H1 (cell line): ENCODE data around the gene SPINK14. TPM values are rescaled to one million over a fixed set of nuclear protein-coding genes. Genes with fewer than 3 reads are reported as not detected.

Experiments used
- CTCF ChIA-PET: fragments of 300-600 bp; sonication (Branson Sonifier 250); formaldehyde crosslinking; loops from one replicate; lab custom pipeline; 2021; ENCODE audit not compliant: partially characterized antibody; lab: Charles Lee
- POLR2A ChIA-PET: fragments of 300-600 bp; sonication (Branson Sonifier 250); formaldehyde crosslinking; loops from one replicate; lab custom pipeline; 2021; ENCODE audit warnings: inconsistent platforms; ENCODE audit not compliant: partially characterized antibody; lab: Charles Lee
- DNase-seq, 2 experiments: peaks; one replicate each; pipeline versions ENCODE4 v3.0.0 to v3.0.0-alpha.2; 2010 to 2022; ENCODE audit warnings: low spot score in 2 of 2, low read depth in 1 of 2, mixed read lengths in 1 of 2
- FAIRE-seq: peaks from 2 replicates; lab custom pipeline; 2011; peaks lifted over from hg19 to GRCh38; lab: Jason Lieb, UNC
- H2AFZ ChIP-seq: 2 replicates; pipeline ENCODE4 v1.8.1; 2012; ENCODE audit warnings: low read length, inconsistent platforms
- H2AK5ac ChIP-seq: 2 replicates; pipeline ENCODE4 v1.6.1; 2013; ENCODE audit warnings: low read depth, low read length
- H2BK120ac ChIP-seq: replicated peaks from 2 replicates; pipeline ENCODE3; 2013; ENCODE audit warnings: low read depth, low read length, inconsistent platforms
- H2BK12ac ChIP-seq: 2 replicates; pipeline ENCODE4 v1.6.1; 2013; ENCODE audit warnings: low read depth, low read length
- H2BK15ac ChIP-seq: 2 replicates; pipeline ENCODE4 v1.6.1; 2013; ENCODE audit warnings: low read length
- H2BK20ac ChIP-seq: 2 replicates; pipeline ENCODE4 v1.6.1; 2013; ENCODE audit warnings: low read length
- H2BK5ac ChIP-seq: 2 replicates; pipeline ENCODE4 v1.6.1; 2013; ENCODE audit warnings: low read depth, low read length
- H3K14ac ChIP-seq: 2 replicates; pipeline ENCODE4 v1.6.1; 2013; ENCODE audit warnings: inconsistent platforms; ENCODE audit not compliant: insufficient read length
- H3K18ac ChIP-seq: 2 replicates; pipeline ENCODE4 v1.6.1; 2013; ENCODE audit warnings: low read length; ENCODE audit errors: extremely low read depth
- H3K23ac ChIP-seq: 2 replicates; pipeline ENCODE4 v1.6.1; 2013; ENCODE audit warnings: inconsistent platforms; ENCODE audit not compliant: insufficient read length
- H3K23me2 ChIP-seq: 2 replicates; pipeline ENCODE4 v1.6.1; 2013; ENCODE audit warnings: low read depth, low read length
- H3K27ac ChIP-seq: 2 replicates; pipeline ENCODE4 v1.6.1; 2011; ENCODE audit warnings: low read depth, low read length, inconsistent platforms
- H3K27me3 ChIP-seq, 4 experiments: replicated peaks in 1 of 4; 1 replicate in 1 of 4; 2 replicates in 3 of 4; pipeline versions ENCODE4 v1.6.1 to v1.8.1; 2011 to 2013; ENCODE audit warnings: low read length in 3 of 4, mild to moderate bottlenecking in 3 of 4, inconsistent platforms in 2 of 4, mixed read lengths in 2 of 4, moderate library complexity in 1 of 4; ENCODE audit not compliant: control insufficient read depth in 3 of 4, insufficient read depth in 3 of 4; ENCODE audit errors: extremely low read depth in 1 of 4
- H3K36me3 ChIP-seq, 4 experiments: 2 replicates each; pipeline versions ENCODE4 v1.6.1 to v1.8.1; 2011 to 2013; ENCODE audit warnings: mild to moderate bottlenecking in 4 of 4, low read length in 3 of 4, moderate library complexity in 2 of 4, control low read depth in 1 of 4, inconsistent platforms in 1 of 4; ENCODE audit not compliant: insufficient read depth in 4 of 4, control insufficient read depth in 2 of 4
- H3K4ac ChIP-seq: replicated peaks from 2 replicates; pipeline ENCODE3; 2013; ENCODE audit warnings: low read length, low read depth, mixed read lengths, inconsistent platforms; ENCODE audit not compliant: insufficient read length
- H3K4me1 ChIP-seq, 4 experiments: replicated peaks in 1 of 4; 1 replicate in 1 of 4; 2 replicates in 3 of 4; pipeline versions ENCODE4 v1.6.1 to v1.8.1; 2011 to 2013; ENCODE audit warnings: low read length in 3 of 4, inconsistent platforms in 2 of 4, mixed read lengths in 1 of 4; ENCODE audit not compliant: insufficient read depth in 4 of 4, control insufficient read depth in 3 of 4
- H3K4me2 ChIP-seq, 2 experiments: 2 replicates each; pipeline versions ENCODE4 v1.6.1 to v1.8.1; 2011 to 2013; ENCODE audit warnings: low read depth in 2 of 2, low read length in 2 of 2, control low read depth in 1 of 2, inconsistent platforms in 1 of 2, mild to moderate bottlenecking in 1 of 2; ENCODE audit not compliant: insufficient read depth in 1 of 2
- H3K4me3 ChIP-seq, 4 experiments: fragments of 200-600, 300-600 bp in 1 of 4; sonication (generic), shearing (Covaris generic), sonication (Bioruptor Twin) in 1 of 4; 2 replicates each; pipeline versions ENCODE4 v1.5.1 to v1.8.1; 2011 to 2016; ENCODE audit warnings: low read length in 4 of 4, low read depth in 3 of 4, control low read depth in 2 of 4, inconsistent platforms in 2 of 4, mild to moderate bottlenecking in 2 of 4, mixed read lengths in 1 of 4, moderate library complexity in 1 of 4; ENCODE audit not compliant: insufficient read depth in 2 of 4; ENCODE audit errors: extremely low read depth in 1 of 4
- H3K56ac ChIP-seq: replicated peaks from 2 replicates; pipeline ENCODE3; 2013; ENCODE audit warnings: low read depth, mild to moderate bottlenecking, mixed read lengths, low read length, inconsistent platforms; ENCODE audit not compliant: insufficient read length
- H3K79me1 ChIP-seq: 2 replicates; pipeline ENCODE4 v1.6.1; 2013; ENCODE audit warnings: low read depth, low read length, control low read depth
- H3K79me2 ChIP-seq, 2 experiments: 2 replicates each; pipeline versions ENCODE4 v1.6.1 to v1.8.1; 2012 to 2013; ENCODE audit warnings: low read length in 2 of 2, mild to moderate bottlenecking in 2 of 2, inconsistent platforms in 1 of 2; ENCODE audit not compliant: insufficient read depth in 2 of 2, control insufficient read depth in 1 of 2
- H3K9ac ChIP-seq, 4 experiments: replicated peaks in 1 of 4; 1 replicate in 1 of 4; 2 replicates in 3 of 4; pipeline versions ENCODE4 v1.6.1 to v1.8.1; 2011 to 2013; ENCODE audit warnings: low read depth in 3 of 4, low read length in 3 of 4, control low read depth in 2 of 4, mild to moderate bottlenecking in 2 of 4, moderate library complexity in 2 of 4, inconsistent platforms in 1 of 4; ENCODE audit errors: extremely low read depth in 1 of 4
- H3K9me3 ChIP-seq, 2 experiments: 2 replicates each; pipeline versions ENCODE4 v1.6.1 to v1.8.1; 2012 to 2013; ENCODE audit warnings: mild to moderate bottlenecking in 2 of 2, moderate library complexity in 2 of 2, control low read depth in 1 of 2, inconsistent platforms in 1 of 2, low read depth in 1 of 2, low read length in 1 of 2, mixed read lengths in 1 of 2; ENCODE audit not compliant: insufficient read depth in 2 of 2
- H4K20me1 ChIP-seq, 2 experiments: replicated peaks in 1 of 2; 2 replicates each; pipeline versions ENCODE3 to v1.8.1; 2011 to 2013; ENCODE audit warnings: inconsistent platforms in 2 of 2, low read length in 2 of 2, mild to moderate bottlenecking in 1 of 2; ENCODE audit not compliant: insufficient read depth in 2 of 2, control insufficient read depth in 1 of 2
- H4K5ac ChIP-seq: 2 replicates; pipeline ENCODE4 v1.6.1; 2013; ENCODE audit warnings: low read length, low read depth, mixed read lengths, inconsistent platforms; ENCODE audit not compliant: insufficient read length
- H4K8ac ChIP-seq: 2 replicates; pipeline ENCODE4 v1.8.0; 2013; ENCODE audit warnings: mild to moderate bottlenecking, moderate library complexity, low read length, inconsistent platforms; ENCODE audit not compliant: insufficient read depth; ENCODE audit errors: extremely low read depth
- H4K91ac ChIP-seq: replicated peaks from 2 replicates; pipeline ENCODE3; 2013; ENCODE audit warnings: low read length, mixed read lengths, inconsistent platforms; ENCODE audit not compliant: insufficient read length
- CHD2 ChIP-seq: IDR thresholded peaks from 2 replicates; pipeline ENCODE4 v1.6.1; 2012; ENCODE audit warnings: low read length, improper control_type of control experiment
- NANOG ChIP-seq: IDR thresholded peaks from 2 replicates; pipeline ENCODE4 v1.6.1; 2011; ENCODE audit warnings: low read length, low read depth, mild to moderate bottlenecking, inconsistent platforms; ENCODE audit not compliant: insufficient read depth, poor library complexity, severe bottlenecking
- RFX5 ChIP-seq: IDR thresholded peaks from 2 replicates; pipeline ENCODE4 v1.6.1; 2011; ENCODE audit warnings: low read depth, low read length, improper control_type of control experiment, borderline replicate concordance
- RXRA ChIP-seq: IDR thresholded peaks from 2 replicates; pipeline ENCODE4 v1.6.1; 2011; ENCODE audit warnings: low read depth, mild to moderate bottlenecking, low read length, moderate library complexity; ENCODE audit not compliant: insufficient read depth
- TAF1 ChIP-seq: IDR thresholded peaks from 2 replicates; pipeline ENCODE4 v1.6.1; 2011; ENCODE audit warnings: mild to moderate bottlenecking, low read depth, low read length
- TBP ChIP-seq: IDR thresholded peaks from 2 replicates; pipeline ENCODE4 v1.6.1; 2011; ENCODE audit warnings: low read depth, low read length, improper control_type of control experiment
- WGBS, 2 experiments: shearing (Covaris generic) in 1 of 2; methylation state at CpG; one replicate each; pipeline versions ENCODE4 v1.1.6 to v1.1.7; 2013 to 2015; ENCODE audit warnings: low lambda C conversion rate in 2 of 2, mixed read lengths in 2 of 2, inconsistent platforms in 1 of 2, low coverage in 1 of 2, missing lambda C conversion rate in 1 of 2; ENCODE audit not compliant: insufficient replicate concordance in 2 of 2, insufficient coverage in 1 of 2, insufficient read length in 1 of 2; ENCODE audit errors: extremely low coverage in 1 of 2, missing lambda C conversion rate in 1 of 2; 5-methylcytosine and 5-hydroxymethylcytosine counted together
- polyA plus RNA-seq, 7 experiments: library from polyadenylated mRNA; depleted of rRNA in 3 of 7; stranded (reverse) in 5 of 7; unstranded in 2 of 7; fragments of >200 nt in 5 of 7; fragments of 200-250 nt in 2 of 7; gene quantifications; 1 replicate in 5 of 7; 2 replicates in 1 of 7; 4 replicates in 1 of 7; pipeline versions ENCODE4 v1.2.1 to v1.2.3, GENCODE V29; 2011 to 2013; ENCODE audit warnings: missing spikeins in 2 of 7, mixed read lengths in 2 of 7
- total RNA-seq: library from RNA; stranded (reverse); fragmentation: NEBNext Ultra II Directional; extraction: Animal tissue kit (Norgen Biotek cat#: 25700); gene quantifications from 2 replicates; pipeline ENCODE4 v1.2.1, GENCODE V29; 2021
- TF ChIP-seq, protein P1 (sequence below): IDR thresholded peaks from 2 replicates; pipeline ENCODE4 v1.6.1; 2011; ENCODE audit warnings: low read length, improper control_type of control experiment
- TF ChIP-seq, protein P2 (sequence below), 3 experiments: IDR thresholded peaks; 1 replicate in 2 of 3; 2 replicates in 1 of 3; pipeline versions ENCODE4 v1.5.1 to v1.6.1; 2011; ENCODE audit warnings: low read length in 3 of 3, mild to moderate bottlenecking in 3 of 3, inconsistent platforms in 2 of 3, low read depth in 1 of 3, moderate library complexity in 1 of 3; ENCODE audit not compliant: insufficient read depth in 1 of 3; ENCODE audit errors: control extremely low read depth in 1 of 3

The SPINK14 gene
- total and polyA plus RNA-seq, 2 of the 8 experiments (the other 6 are each of a cell fraction or from before 2014, with no cell fraction given), result not detected

DNA sequence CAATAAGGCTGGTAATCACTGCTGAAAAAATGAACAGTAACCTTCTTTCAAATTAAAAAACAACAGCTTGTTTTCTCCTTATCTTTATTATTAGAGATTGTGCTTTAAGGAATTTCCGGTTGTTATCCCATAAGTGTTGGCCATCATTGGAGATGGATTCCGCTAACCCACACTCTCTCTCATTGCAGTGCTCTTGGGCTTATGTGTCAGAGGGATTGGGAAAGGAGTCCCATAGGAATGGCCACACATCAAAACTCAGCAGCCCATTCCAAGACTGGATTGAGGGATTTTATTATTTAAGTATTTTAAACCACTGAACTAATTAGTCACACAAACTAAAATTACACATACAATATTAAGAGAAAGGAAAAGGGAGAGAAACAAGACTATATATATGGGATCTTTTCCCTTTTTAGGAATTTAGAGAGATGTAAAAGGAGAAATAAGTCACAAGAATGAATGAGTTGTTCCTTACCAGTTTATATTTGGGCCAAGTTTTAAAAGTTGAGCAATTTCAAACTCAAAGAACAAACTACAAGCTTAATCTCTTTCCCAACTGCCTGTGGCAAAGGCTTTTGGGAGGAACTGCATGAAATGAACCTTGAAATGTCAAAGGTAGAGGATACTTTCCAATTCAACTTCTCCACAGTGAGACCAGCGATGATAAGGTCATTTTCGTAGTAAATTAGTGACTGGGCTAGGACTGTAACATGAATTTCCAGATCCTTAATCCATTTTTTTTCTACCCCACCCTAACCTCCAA, 36.9 kb downstream of the SPINK14 start:
- Histone ChIP-seq H4K5ac (no peak overlapping the region), H3K18ac (no peak overlapping the region), H3K27me3 (no peaks in the 10 kb centered on the region), H3K56ac (no peak overlapping the region), H3K36me3 (no peaks in the 10 kb centered on the region), H3K4me2 (no peak overlapping the region), H4K91ac (no peak overlapping the region), H4K8ac (no peak overlapping the region), H3K14ac (no peak overlapping the region), H3K4ac (no peak overlapping the region), H3K79me1 (no peaks in the 10 kb centered on the region), H2BK20ac (no peak overlapping the region), H2BK12ac (no peak overlapping the region), H3K79me2 (no peaks in the 10 kb centered on the region), H3K4me3 (no peak overlapping the region), H2BK5ac (no peak overlapping the region), H2AFZ (no peak overlapping the region), H2BK15ac (no peak overlapping the region), H3K27ac (no peak overlapping the region), H3K4me1 (no peaks in the 10 kb centered on the region), H2BK120ac (no peak overlapping the region), H3K23me2 (no peaks in the 10 kb centered on the region), H3K23ac (no peak overlapping the region), H4K20me1 (no peaks in the 10 kb centered on the region), H3K9ac (no peak overlapping the region), H2AK5ac (no peak overlapping the region), H3K9me3 (no peaks in the 10 kb centered on the region)
- 91% methylated on average over 4 of the region's 4 CpGs; no CpG with 5 or more reads in 1 of the 2 experiments for WGBS, 2 experiments
- DNase-seq, result no peak
- TF ChIP-seq, protein P1, sequence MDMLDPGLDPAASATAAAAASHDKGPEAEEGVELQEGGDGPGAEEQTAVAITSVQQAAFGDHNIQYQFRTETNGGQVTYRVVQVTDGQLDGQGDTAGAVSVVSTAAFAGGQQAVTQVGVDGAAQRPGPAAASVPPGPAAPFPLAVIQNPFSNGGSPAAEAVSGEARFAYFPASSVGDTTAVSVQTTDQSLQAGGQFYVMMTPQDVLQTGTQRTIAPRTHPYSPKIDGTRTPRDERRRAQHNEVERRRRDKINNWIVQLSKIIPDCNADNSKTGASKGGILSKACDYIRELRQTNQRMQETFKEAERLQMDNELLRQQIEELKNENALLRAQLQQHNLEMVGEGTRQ, result no peak
- TF ChIP-seq TBP (no peak), CHD2 (no peak), RFX5 (no peak), TAF1 (no peak), RXRA (no peak), NANOG (no peak)
- TF ChIP-seq, protein P2, sequence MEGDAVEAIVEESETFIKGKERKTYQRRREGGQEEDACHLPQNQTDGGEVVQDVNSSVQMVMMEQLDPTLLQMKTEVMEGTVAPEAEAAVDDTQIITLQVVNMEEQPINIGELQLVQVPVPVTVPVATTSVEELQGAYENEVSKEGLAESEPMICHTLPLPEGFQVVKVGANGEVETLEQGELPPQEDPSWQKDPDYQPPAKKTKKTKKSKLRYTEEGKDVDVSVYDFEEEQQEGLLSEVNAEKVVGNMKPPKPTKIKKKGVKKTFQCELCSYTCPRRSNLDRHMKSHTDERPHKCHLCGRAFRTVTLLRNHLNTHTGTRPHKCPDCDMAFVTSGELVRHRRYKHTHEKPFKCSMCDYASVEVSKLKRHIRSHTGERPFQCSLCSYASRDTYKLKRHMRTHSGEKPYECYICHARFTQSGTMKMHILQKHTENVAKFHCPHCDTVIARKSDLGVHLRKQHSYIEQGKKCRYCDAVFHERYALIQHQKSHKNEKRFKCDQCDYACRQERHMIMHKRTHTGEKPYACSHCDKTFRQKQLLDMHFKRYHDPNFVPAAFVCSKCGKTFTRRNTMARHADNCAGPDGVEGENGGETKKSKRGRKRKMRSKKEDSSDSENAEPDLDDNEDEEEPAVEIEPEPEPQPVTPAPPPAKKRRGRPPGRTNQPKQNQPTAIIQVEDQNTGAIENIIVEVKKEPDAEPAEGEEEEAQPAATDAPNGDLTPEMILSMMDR (IDR thresholded peaks at IDR 0.05; ENCODE audit: control extremely low read depth in 1 of 3, insufficient read depth in 1 of 3, low read depth in 1 of 3, low read length in 3 of 3), result no peak
- POLR2A ChIA-PET, result no interaction called here
- CTCF ChIA-PET, result interaction anchor here (0.6 kb wide), 1 partner anchor 1560 kb away, joined by 7 read pairs; no protein-coding TSS in a partner anchor
- no peak for FAIRE-seq
